DMS153 treated with DMSO at 0.1 percent for 48 hours (cell line): Measurements from ENCODE around the gene LHFPL4.

Experiments
- DNase-seq: peaks from one replicate; lab custom pipeline; 2025; ENCODE audit not compliant: unreplicated experiment; lab: John Stamatoyannopoulos, UW

Gene LHFPL4

DNA sequence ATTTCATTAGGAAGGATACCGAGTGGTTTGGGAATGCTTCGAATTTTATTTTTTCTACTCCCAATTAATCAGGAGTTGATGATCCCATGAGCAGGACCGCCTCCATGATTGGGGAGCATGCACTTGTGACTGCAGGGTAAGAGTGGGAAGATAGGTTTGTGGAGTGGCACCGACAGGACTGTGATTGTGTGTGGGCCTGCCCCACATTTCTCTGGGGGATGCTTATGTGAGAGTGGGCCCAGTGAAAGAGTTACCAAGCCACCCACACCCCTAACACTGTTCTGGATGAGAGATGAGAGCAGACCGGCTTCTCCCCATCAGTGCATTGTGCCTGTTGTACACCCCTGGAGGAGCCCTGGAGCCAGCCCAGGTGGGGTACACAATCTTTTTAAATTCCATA, 76.7 kb downstream of the LHFPL4 start:
- no peak for DNase-seq

DNA sequence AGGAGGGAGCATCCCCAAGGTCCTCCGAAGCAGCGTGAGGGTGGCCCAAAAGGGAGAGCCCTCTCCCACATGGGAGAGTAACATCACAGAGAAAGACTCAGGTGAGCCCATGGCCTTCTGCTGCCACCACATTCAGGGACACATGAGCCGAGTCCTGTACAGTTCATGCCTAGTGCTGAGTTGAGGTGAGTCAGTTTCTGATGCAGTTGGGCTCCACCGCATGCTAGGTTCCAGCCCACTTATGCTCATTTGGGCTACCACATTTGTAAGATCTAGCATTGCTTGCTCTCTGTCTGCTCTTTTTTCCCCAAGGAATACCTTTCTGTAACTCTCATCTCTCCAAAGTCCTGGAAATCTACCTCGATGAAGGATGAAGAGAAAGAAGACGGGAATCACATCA, 79.1 kb downstream of the LHFPL4 start:
- DNase-seq: no peak

DNA sequence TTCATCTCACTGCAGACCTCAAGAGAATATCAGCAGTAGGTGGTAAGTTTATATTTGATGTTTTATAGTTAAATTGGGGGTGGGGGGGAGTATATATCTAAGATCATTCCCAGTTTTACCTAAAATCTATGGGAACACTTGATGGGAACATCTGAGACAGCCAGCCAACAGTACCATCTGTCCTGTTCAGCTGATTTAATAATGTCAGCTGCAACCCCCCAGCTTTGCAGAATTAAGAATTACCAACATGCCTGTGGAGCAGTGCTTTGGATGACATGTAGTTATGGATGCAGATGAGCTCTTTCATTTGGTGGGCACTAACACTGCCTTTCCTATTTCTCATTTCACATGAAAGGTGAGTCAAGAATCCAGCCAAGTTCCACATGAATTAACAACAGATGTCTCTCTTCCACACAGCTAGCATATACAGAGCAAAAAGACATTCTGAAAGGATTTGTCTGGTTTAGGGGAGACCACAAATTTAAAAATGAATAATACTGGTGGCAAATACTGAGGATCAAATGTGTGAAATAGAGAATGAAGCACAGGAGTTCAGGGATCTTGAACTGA, 80.0 kb downstream of the LHFPL4 start:
- DNase-seq: no peak

DNA sequence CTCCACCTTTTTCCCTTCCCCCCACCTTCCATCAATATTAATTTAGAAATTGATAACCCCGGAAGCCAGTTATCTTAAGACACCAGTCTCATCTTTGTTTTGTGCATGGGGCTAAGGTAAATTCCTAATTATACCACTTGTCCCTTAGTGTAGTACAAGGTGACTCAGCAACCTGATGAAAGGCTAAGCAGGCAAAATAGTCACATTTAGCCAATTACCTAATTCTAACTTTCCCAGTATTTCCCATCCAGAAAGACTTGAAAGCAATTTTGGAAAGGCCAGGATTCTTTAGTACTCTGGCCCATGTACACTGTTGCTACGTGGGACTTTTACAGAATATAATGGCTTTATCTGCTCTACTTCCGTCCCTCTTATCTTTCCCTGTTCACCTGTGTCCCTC, 83.6 kb downstream of the LHFPL4 start:
- DNase-seq: no peak

DNA sequence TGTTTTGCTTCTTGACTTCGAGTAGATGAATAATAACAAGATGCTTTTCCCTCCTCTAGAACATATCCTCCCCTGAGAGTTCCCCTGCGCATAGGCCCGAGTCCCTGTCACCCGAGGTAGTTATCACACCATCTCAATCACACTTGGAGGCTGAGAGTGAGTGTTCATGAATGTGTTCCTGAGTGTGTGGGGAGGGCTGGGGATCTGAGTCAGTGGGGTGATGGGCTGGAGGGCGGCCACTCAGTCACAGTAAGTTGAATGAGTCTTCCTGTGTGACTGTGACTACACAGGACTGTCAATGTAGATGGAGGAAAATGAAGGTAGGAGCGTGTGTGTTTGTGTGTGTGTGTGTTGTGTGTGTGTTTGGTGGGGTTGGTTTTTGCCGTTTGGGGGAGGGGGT, 85.2 kb downstream of the LHFPL4 start:
- no peak for DNase-seq

DNA sequence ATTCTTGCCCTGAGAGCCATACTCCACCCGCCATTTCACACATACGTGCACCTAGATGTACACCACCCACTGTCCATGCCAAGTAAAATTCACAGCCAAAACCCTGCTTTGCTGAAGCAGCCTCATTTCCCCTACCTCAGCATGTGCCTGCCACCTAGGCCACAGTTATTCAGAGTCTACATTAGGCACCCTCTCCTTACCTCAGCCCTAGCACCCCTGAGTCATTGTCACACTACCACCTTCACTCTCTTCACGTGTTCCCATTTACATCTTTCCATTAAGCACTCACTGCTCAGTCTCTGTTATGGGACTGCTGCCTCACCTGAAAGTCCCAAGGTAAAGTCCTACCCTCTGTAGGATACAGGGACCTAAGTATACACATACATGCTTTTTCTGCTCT, 86.2 kb downstream of the LHFPL4 start:
- no peak for DNase-seq

DNA sequence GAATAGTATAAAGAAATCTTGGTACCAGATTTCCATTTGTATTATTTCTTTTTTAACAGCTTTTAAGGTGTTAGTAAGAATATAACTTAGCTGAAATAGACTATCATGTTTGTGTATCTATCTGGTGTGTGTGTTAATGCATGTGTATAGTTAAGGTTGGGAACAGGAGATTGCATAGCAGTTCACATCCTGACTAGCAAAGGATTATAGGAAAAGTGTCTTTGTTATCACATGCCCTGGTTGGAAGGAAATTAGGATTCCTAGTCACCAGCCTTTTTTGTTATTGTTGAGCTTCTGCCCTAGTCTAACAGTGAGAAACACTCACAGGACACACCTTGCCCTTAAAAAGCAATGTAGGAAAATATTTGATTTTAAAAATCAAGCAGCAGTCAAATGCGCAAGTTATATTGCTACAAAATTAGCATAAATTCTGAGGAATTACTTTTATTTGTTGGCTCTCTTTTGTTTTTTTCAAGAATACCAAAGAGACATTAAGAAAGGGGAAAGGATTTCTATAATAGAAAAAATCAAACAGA, 98.0 kb downstream of the LHFPL4 start:
- no peak for DNase-seq

DNA sequence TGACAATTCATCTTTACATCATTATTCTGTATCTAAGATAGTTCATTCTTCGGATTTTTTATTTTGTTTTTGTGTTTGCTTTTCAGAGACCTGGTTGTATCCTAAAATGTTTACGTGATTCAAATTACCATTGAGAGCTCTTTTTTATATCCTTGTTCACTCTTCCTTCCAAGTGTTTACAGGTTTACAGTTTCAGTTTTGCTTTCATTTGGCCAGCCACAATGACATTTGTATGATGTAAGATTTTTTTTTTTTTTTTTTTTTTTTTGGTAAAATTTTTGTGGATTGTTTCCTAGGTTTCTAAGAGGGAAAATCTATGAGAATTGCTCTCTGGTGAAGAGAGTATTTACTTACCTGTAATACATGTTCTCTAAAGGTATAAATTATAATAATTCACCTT, 101.2 kb downstream of the LHFPL4 start:
- DNase-seq: no peak

DNA sequence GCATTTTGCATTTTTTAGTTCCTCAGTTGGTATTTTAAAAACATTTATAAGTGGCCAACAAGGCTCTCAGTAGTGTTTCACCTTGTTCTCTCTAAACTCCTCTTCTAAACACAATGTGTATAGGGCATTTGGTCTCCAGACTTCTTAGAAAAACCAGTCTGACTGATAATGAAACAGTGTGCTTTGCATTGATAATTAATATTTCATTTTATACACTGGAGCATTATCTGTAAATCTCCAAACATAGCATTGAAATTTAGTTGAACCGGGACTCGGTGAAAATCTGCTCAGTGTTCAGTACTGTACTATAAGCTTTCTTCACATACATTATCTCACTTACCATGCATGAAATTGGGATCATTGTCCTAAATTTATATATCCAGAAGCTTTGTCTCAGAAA, 102.6 kb downstream of the LHFPL4 start:
- no peak for DNase-seq

DNA sequence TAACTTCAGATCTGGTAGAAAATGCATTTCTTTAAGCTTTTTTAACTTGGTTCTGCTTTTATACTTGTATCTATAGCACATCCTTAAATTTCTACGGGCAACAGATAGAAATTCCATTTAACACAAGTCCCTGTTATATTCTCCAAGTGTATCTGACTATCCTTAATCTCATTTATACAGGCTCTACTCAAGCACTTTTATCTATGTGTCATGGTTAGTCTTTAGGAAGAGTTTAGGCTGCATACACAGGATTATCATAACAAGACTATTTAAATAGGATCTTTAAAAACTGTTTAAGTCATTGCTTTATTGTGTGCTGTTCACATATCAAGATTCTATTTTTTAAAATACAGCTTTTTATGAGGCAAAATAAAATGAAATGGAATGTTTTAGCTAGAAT, 103.5 kb downstream of the LHFPL4 start:
- DNase-seq: no peak

DNA sequence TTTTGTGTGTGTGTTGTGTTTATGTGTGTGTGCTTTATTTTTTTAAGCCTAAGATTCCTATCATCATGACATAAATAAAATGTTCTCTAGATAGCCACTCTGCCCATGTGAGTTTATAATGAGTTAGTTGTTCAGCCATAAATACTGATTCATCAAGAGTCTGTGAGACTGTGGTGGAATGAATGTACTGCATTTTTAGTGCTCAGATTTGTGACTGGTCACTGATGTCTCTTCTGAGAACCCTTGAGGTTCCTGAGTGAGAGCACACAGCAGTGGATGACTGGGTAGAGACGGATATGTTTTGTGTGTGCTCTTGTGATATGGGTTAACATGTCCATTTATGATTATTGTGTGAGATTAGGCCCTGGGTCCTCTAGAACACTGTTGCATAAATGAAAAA, 105.0 kb downstream of the LHFPL4 start:
- no peak for DNase-seq
